Stimulated activated CD8-positive, alpha-beta memory T cell treated with anti-CD3 and anti-CD28 coated beads, Interleukin-7, amount 100 ng/mL, for 4 hours (primary cell): ENCODE results near the gene PIGW.
A peak's percentile ranks its signal among the peaks of the same experiment; 100 is the strongest.

Experiments used
- DNase-seq, 2 donors: peaks; one replicate each; pipeline ENCODE4 v3.0.0-alpha.2; 2020; ENCODE audit warnings: low read depth in 2 of 2

PIGW gene

GRCh38 chr17:36509272-36509985 is 25.4 kb upstream of the PIGW start:
- DNase-seq = no peak

DNA sequence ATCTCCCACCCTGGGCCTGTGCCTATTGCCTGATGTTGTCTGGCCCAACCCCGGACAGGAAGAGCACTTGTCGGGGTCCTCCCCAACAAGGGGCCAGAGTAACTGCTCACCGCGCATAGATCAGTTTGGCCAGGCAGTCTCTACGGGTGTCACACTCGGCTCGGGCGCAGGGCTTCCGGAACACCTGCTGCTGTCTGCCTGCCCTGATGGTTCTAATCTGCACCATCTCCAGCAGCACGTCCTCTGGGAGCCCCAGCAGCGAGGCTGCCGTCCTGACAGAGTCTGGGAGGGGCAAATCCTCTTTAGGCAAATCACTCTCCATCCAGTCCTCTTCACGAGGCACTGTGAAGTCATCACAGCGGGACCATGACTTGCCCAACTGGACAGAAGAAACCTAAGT is 24.2 kb upstream of the PIGW start:
- DNase-seq = no peak

- no peak for DNase-seq
These were observed 23.6 kb upstream of the PIGW start for GRCh38 chr17:36511216-36511615.

GRCh38 chr17:36512641-36513040 is 22.1 kb upstream of the PIGW start:
- DNase-seq = no peak

DNA sequence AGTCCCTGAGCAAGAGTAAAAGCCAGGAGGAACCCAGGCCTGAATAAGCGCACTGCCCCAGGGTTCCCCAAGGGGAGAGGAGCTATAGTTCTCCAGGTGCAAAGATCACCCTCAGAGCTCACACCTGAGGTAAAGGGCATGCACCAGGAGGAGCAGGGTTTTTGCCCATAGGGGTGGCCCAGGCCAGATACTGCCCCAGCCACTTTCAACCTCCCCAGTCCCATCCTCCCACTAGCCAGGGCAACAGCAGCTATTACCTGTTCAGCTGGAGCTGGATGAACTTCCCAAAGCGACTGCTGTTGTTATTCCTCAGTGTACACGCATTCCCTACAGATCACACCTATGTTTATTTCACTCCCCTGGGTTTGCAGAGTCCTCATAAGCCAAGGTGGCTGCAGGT is 19.9 kb upstream of the PIGW start:
- DNase-seq = no peak

- DNase-seq = no peak
These were observed 18.9 kb upstream of the PIGW start for GRCh38 chr17:36515837-36516236.

GRCh38 chr17:36523113-36523512 is 11.7 kb upstream of the PIGW start:
- DNase-seq = no peak

DNA sequence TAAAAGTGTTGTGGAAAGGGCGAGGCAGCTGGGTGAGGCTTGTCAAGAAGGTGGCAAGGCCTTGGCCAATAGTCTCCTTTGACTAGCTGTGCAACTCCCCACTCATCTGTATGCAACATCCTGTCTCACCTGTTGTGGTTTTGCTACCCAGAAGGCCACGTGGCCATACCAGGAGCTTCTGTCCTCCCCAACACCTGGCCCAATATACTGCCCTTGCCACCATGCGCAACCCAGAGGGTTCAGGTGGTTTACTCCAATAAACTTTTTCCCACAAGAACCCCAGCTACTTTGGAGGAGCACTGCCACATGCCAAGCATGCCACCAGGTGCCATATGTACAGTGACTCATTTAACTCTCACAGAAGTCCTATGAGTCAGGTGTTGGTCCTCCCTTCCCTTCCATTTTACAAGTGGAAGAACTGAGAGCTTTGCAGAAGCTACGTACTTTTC is 10.3 kb upstream of the PIGW start:
- DNase-seq = no peak

GRCh38 chr17:36525113-36525512 is 9.7 kb upstream of the PIGW start:
- DNase-seq = no peak

DNA sequence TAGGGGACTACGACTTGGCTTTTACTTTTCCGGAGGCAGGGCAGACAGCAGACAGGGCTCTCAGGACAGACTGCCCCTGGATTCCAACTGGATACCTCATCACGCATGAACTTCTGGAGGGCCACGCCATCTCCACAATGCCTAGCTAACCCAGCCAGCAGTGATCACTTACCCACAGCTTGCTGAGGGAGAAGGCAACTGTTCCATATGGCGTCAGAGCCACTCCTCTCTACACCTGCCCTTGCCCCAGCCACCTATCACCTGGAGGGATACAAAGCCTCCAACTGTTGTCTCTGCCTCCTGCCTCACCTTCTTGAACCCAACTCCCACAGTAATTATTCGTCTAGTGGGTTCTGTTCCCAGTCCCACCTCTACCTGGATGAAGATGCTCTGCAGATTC is 8.9 kb upstream of the PIGW start:
- DNase-seq = no peak

- no peak for DNase-seq
These were observed 7.1 kb upstream of the PIGW start for GRCh38 chr17:36527621-36528250.

GRCh38 chr17:36529121-36529520 is 5.7 kb upstream of the PIGW start:
- no peak for DNase-seq

DNA sequence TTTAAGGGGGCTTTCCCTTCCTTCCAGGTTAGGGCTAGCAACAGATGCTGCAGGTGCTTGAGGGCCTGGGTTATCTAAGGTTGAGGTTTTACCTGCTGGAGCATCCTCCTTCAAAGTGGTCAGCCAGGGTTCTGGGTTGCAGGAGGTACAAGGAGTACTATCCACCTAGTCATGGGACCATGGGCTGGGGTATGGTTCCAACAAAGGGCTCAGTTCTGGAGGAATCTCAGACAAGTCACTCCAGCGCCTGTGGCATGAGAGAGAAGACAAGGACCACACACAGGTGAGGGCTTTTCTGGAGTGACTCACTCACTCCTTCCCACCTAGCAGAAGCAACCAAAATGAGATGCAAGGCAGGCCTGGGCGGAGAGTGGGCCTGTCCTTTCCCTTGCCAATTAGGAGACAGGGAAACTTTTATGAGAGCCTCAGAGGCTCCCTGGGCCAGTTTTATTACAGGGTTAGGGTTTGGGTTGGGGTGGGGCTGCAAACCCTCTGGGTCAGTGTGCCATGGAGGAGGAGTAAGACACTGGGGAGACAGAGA is 2.3 kb upstream of the PIGW start:
- no peak for DNase-seq

DNA sequence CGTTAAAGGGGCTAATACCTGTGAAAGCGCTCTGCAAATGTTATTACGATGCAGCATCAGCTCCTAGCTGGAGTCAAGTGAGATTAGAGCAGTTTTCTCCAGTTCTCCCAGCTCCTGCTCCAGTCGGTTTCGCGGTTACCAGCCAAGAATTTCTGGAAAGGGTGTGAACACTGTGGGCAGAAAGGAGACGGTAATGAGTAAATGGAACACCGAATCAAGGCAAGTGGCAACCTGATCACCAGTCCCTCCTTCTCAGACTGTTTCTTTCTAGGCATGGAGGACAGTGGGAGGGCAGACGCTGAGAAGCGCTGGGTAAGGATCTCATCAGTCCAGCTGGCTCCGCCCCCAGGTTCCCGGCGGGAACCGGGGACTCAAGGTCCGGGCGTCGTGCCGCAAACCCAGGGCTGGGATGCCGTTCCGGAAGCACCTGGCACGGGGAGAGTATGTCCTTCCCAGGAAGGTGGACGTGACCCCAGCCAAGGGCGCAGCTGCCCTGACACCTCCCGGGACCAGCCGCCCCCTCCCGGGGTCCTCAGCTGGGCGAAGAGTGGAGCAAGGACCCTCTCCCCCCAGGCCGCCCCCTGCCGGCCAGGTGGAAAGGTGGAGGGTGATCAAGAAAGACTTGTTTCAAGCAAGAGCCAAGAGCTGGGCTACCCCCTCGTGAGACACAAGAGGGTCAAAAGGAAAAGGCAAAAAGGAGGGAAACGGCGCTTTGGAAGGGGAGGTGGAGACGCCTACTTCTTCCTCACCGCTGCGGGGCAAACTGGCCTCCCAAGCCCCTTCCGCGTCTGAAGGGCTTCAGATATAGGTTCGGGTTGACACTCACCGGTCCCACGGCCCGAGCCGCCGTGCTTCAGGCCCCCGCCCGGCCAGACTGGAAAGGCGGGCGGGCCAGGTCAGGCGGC is 600 bp upstream of the PIGW start:
- peak in 1 of 2 donors; percentile 50 for DNase-seq

DNA sequence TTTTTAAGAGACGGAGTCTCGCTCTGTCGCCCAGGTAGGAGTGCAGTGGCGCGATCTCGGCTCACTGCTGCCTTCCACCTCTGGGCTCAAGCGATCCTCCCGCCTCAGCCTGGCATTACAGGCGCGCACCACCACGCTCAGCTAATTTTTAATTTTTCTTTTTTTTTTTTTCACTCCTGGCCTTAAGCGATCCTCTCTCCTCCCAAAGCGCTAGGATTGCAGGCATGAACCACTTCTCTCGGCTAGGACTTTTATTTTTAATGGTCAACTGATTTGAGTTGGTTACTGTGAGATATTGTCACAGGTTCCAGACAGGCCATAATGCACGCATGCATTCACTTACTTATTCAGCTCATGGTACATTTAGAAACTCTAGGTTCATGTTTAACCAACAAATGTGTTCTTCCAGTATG is 888 bp downstream of the PIGW start:
- DNase-seq = no peak

GRCh38 chr17:36540696-36541095 is 5.9 kb downstream of the PIGW start:
- no peak for DNase-seq

DNA sequence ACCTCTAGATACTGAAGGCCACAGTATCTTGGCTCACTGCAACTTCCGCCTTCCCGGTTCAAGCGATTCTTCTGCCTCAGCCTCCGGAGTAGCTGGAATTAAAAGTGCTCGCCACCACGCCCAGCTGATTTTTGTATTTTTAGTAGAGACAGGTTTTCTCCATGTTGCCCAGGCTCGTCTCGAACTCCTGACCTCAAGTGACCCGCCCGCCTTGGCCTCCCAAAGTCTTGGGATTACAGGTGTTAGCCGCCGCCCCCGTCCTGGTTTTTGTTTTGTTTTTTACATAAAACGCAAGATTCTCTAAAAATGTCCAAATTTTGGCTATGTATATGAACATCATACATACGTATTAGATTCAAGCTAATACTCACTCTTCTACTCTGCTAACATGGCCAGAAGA is 8.0 kb downstream of the PIGW start:
- no peak for DNase-seq

- DNase-seq = no peak
These were observed 9.2 kb downstream of the PIGW start for GRCh38 chr17:36544044-36544306.

DNA sequence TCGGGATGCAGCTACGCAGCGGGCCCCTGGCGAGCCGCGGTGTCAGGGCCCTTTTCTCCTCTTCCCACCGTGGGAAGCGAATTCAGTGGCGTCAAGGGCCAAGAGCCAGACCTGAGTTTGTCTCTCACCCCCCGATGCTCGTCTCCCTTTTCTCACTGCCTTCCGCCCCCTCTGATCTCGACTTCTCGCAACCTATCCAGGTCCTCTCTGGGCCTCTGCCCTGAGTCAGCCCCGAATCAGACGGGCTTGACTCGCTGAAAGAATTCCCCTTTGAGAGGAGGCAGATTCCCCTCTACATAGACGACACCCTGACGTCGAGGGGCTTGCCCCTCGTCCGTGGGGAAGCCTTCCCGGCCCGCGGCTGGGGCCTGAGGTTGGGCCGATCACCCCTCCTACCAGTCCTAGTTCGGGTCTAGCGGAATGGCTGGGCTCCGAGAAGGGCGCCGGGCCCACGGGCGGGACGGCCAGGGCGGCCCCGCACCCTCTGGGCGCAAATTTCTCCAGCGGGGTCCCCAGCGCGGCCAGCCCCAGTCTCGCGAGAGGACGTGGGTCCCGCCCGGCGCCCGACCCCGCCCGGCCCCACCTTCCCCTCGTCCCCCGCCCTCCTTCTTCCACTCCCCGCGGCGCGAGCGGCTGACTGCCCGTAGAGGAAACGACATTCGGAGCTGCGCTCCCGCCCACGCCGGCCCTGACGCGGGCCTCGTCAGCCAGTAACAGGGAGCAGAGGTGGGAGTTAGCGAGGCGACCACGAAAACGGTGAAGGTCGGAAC is 9.7 kb downstream of the PIGW start, which contains the start of gene GGNBP2:
GGNBP2 (plus strand) TSS at position 613 of the 770 bp plus-strand sequence. CDS start 806 bp downstream, outside the sequence.
- peak; percentile 79 to 89 for DNase-seq

DNA sequence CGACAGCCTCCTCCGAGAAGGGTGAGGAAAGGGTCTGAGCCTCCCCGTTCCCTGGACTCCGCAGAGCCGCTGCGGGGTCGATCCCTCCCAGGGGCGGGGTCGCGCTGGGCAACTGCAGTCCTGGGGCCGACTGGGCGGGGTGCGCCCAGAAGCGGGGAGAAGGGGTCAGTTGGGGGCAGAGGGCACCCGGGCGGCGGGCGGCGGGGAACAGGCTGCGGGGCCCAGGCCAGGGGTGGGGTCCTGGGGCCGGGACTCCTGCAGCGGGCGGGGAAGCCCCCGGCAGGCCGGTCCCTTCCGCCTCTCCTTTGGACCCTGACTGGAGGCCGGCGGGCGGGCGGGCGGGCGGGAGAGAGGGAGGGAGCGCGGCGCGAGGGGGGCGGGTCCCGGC is 10.3 kb downstream of the PIGW start:
- DNase-seq = no peak
